SIG-M5 treated with dmso at 0.1 percent for 504 hours (cell line): ENCODE results near the gene HOXC9.
"Not testable (repeated sequence)": the region's sequence is repeated elsewhere in the genome, so short reads cannot be mapped to it uniquely, and the experiment has no call there.

Experiments
- DNase-seq: peaks from one replicate; lab custom pipeline; 2025; ENCODE audit not compliant: unreplicated experiment; lab: John Stamatoyannopoulos, UW

HOXC9 gene

DNA sequence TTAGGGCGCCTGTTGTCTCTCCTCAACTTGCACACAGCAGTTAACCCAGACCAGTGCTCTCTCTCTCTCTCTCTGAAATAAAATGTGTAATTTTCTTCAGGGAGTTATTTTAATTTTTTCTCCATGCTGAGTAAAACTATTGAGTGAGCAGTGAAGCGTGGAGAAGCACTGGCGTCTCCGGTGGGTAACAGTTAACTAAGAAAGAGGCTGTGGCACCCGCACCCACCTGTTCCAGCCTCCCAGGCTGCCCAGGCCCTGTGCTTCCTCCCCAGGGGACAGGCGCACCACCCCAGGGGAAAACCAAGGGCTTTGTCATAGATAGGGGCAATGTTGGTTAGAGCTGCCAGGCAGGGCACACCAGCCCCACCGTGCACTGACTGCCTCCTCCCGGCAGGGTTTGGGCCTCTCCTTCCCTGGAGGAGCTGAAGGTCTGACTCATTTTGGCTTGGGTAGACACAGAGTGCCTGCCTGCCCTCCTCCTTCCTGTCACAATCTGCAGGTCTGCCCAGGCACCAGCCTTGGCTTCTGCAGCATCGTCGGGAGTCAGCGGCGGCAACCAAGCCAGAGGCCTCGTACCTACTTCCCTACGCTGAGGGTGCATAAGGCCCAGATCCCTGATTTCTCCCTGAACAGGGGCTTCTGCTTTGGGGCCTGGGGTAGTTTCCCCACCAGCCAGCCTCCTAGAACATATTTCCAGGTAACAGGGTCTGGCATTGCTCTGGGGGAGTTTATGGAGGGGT is 36.8 kb downstream of the HOXC9 start:
- peak; percentile 24 for DNase-seq

GRCh38 chr12:54037360-54038283 is 37.7 kb downstream of the HOXC9 start:
- DNase-seq: no peak

DNA sequence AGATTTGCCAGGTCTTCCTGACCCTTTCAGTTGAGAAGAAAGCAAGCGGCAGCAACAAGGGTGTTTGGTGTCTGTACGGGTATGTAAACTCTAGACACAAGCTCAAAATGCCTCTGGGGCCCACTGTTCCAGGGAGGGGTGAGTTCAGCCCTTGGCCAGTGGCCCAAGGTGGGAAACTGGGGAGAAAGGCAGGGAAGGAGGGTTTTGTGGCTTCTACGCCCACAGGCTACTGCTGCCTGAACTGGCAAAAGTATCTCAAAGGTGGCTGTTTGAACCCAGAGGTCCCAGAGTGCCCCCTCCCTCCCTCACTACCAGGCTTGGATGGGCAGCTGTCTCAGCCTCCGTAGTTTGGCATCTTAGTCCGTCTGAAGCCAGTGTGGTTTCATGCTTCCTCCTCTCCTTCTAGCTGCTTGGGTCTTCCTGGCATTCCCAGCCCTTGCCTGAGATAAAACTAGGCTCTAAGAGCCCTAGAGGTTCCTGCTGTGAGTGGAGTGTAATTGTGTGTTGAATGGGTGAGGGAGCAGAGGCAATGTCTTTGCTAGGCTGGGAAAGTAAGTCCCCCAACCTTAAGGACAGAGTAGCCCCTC is 38.4 kb downstream of the HOXC9 start:
- DNase-seq: no peak

- DNase-seq: no peak
Observed at GRCh38 chr12:54038871-54039414, 39.0 kb downstream of the HOXC9 start.

GRCh38 chr12:54039417-54040147 is 39.6 kb downstream of the HOXC9 start:
- no peak for DNase-seq

- DNase-seq: no peak
Observed at GRCh38 chr12:54040148-54040494, 40.2 kb downstream of the HOXC9 start.

DNA sequence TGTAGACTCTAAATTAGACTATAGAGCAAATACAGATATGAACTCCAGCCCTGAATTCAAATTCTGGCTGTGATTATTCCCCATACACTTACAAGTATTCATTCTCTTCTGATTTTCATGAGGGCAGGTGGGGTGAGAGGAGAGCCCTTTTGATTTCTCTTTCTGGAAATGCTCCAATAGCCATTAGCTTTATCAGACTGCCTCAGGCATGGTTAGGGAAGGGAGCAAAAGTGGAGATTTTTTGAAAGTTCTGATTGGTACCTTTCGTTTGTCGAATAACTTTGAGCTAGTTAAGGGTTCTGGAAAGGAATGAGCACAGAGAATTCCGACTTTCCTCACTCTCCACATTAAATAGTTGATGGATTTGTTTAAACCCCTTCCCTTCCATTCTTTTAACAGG is 40.7 kb downstream of the HOXC9 start:
- DNase-seq: no peak

DNA sequence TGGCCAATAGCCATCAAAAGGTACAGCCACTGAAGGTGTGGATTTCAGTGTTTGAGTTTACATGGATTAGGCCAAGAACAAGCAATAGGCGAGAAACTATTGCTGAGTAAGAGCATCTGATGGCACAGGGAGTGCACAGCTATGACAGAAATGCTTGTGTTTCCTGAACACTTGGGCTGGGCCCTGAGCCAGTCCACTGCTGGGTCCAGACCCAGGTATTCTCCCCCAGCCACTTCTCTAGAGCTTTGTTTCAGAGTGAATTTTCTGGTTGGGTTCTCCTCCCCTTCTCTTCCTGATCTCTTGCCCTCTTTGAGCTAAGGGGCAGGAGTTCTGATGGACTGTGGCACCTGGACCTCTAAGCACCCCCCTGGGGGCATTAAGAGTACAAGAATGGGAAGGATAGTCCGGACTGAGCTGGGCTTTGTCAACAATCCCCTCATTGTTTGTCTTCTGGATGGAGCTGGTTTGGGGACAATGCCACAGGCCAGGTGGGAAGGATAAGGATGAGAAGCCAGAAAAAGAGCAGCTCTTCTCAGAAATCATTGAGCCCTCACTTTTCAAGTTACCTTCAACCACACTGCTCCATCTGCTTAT is 41.2 kb downstream of the HOXC9 start:
- DNase-seq: no peak

DNA sequence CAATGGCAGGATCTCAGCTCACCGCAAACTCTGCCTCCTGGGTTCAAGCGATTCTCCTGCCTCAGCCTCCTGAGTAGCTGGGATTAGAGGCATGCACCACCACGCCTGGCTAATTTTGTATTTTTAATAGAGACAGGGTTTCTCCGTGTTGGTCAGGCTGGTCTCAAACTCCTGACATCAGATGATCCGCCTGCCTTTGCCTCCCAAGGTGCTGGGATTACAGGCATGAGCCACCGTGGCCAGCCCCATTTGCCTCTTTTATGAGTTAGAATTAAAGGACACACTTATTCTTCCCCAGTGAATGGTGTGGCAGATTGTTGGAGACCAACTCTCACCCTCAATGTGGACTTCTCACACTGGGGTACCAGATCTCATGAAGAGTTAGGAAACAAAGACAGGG is 42.1 kb downstream of the HOXC9 start:
- not testable (repeated sequence) for DNase-seq

GRCh38 chr12:54042970-54043853 is 43.3 kb downstream of the HOXC9 start:
- DNase-seq: no peak

DNA sequence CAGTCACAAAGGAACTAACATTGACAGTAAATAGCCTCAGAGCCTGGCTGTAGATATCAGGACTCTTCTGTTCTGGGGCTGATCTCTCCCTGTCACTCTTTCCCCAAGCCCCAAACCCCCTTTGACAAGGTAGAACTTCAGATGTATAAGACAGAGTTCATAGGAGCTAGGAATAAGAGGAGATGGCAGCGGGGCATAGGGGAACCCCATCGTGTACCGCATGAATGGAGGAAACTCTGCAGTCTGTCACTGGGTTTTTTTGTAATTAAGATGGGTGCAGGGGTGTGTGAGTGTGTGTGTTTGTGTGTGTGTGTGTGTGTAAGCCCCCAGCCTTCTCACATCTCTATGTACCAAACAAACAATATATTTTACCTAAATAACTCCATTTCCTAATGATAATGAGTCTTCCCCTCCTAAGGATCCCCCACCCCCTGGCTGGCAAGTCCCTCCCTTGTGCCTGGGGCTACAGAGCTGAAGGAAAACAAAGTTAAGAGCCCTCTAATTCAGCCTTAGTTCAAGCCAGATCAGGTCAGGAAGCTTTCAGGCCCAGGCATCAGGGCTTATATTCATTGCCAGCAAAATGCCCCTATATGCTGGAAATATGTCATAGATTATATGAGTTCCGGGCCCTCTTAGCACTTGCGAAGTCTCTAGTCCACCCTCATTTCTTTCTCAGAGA is 44.6 kb downstream of the HOXC9 start:
- no peak for DNase-seq

DNA sequence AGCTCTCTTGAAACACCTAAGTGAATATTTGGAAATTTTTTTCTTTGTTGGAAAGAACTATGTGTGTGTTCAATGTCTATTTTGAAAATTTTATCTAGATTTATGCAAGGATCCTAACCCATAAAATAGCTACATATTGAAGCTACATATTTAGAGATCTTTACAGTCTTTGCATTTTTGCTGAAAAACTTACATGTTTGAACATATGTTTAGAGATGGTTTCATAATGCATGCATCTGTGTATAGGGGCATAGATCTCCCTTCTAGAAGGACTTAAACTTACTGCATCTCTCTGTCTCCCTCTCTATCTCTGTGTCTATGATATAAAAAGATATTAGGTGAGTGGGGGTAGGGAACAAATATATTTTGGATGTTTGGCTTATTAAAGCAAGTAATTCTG is 45.4 kb downstream of the HOXC9 start:
- no peak for DNase-seq

GRCh38 chr12:54045868-54046521 is 46.0 kb downstream of the HOXC9 start:
- no peak for DNase-seq

DNA sequence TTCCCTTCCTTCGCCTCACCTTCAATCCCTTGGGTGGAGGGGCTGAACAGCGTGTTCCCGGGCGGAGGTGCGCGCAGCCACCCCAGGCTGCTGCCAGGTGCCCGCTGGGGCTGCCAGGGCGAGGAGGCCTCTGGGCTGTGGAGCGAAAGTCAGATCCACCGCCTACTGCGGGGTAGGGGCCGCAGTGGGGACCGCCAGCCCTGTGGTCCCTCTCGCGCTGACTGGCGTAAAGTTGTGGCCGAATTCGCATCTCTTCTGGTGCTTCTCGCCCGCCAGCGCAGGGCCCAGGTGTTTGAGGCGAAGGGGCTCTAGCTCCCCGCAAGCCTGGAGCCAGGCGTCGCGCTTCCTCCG is 46.8 kb downstream of the HOXC9 start:
- DNase-seq: no peak

- no peak for DNase-seq
Observed at GRCh38 chr12:54047160-54047963, 47.4 kb downstream of the HOXC9 start.

GRCh38 chr12:54047964-54048303 is 48.0 kb downstream of the HOXC9 start:
- no peak for DNase-seq

GRCh38 chr12:54048406-54049093 is 48.6 kb downstream of the HOXC9 start:
- no peak for DNase-seq
